Stimulated activated CD4-positive, alpha-beta T cell treated with anti-CD3 and anti-CD28 coated beads, TNF-alpha, amount 100 ng/mL, for 4 hours (primary cell): ENCODE measurements around the gene CCDC116.
"Not testable (repeated sequence)": the region's sequence is repeated elsewhere in the genome, so short reads cannot be mapped to it uniquely, and the experiment has no call there.

Experiments
- DNase-seq, 3 experiments: peaks; one replicate each; pipeline ENCODE4 v3.0.0-alpha.2; 2020; ENCODE audit warnings: low read depth in 3 of 3

Gene CCDC116

DNA sequence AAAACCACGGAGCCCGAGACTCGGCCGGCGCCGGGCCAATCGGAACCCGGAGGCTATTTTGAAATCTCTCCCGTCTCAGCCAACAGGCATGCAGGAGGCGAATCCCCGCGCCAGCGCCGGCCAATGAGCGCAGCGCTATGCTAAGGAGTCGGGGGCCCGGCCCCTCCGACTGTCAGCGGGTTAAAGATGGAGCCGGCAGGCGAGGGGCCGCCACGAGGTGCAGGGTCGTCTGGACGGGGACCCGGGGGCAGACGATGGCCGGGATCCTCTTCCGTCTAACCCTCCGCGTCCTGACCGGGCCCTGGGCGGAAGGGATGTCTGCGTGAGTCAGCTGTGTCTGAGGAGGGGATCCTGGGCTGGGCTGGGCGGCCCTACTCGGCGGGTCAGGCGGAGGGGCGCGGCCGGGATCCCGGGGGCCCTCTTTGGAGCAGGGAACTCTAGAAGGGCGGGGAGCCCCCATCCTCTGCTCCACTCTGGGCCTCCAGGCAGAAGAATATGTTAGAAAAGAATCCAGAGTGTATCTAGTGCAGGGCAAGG, 19.5 kb downstream of the CCDC116 start:
- peak; percentile 55 to 71 (median 66) for DNase-seq

- no peak for DNase-seq
Observed at GRCh38 chr22:21652547-21653545, 20.3 kb downstream of the CCDC116 start.

DNA sequence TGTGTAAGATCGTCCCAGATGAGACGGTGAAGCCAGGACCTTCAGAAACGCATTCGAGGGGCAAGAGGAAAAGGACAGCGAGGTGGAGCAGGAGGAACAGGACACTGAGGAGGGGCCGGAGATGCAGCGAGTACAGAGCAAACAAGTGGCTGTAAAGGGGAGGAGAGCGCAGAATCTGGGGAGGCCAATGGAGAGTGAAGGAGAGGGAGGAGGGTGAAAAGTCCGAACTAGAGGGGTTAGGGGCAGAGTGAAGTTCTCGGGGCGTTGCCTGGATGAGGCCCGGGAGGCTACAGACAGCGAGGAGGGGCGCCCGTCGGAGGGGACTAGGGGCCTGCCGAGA, 24.4 kb downstream of the CCDC116 start:
- no peak for DNase-seq

GRCh38 chr22:21657360-21658032, 24.9 kb downstream of the CCDC116 start:
- DNase-seq = peak; percentile 50 to 65 (median 54)

DNA sequence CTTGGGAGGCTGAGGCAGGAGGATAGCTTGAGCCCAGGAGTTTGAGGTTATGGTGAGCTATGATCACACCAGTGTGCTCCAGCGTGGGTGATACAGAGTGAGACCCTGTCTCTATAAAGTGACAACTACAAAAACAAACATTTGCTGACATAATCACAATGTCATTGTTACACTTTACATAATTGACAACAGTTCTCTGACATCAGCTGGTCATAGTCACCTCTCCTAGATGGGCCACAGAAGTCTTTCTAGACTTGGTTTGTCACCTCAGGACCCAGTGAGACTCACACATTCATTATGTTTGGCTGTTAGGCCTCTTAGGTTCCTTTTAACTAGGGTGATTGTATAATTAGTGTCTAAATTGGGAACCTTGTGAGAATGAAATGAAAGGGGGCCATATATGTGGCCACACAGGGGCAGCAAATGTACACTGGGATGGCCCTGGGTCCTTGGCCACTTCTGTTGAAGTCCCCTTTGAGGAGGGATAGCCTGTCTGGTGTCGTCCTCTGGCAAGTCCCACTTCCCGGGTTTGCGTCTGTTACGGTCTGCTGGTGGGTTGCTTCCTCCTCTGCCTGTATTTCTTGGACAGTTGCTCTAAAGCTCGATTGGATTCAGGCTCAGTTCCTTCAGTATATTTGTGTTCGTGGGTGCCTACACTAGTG, 27.4 kb downstream of the CCDC116 start:
- no peak for DNase-seq

GRCh38 chr22:21660904-21661303, 28.3 kb downstream of the CCDC116 start:
- DNase-seq = no peak

DNA sequence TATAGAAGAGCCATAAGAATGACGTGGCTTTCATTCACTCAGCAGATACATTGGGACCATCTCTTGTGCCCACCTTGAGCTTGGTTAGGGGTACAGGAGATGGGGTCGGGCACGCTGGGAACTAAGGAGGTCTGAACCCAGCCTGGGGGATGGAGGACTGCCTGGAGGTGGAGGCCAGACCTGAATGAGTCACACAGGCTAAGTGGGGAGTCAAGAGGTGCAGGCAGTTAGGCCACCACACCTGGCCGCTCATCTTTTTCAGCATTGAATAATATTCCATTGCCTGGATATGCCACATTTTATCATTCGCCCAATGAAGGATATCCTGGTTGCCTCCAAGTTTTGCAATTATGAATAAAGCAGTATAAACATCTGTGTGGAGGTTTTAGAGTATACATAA, 29.4 kb downstream of the CCDC116 start:
- no peak for DNase-seq

DNA sequence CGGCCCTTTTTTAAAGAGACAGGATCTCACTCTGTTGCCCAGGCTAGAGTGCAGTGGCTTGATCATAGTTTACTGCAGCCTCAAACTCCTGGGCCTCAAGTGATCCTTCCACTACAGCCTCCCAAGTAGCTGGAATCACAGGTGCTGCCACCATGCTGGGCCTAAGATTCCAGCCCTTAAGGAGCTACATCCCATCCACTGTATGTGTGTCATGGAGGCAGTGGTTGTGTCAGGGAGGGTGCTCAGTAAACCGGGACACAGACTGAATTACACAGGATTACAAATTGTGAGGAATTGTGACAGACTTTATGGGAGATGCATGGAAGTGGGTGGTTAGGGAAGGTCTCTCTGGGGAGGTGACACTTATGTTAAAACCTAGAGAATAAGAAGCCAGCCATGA, 31.2 kb downstream of the CCDC116 start:
- DNase-seq = no peak

DNA sequence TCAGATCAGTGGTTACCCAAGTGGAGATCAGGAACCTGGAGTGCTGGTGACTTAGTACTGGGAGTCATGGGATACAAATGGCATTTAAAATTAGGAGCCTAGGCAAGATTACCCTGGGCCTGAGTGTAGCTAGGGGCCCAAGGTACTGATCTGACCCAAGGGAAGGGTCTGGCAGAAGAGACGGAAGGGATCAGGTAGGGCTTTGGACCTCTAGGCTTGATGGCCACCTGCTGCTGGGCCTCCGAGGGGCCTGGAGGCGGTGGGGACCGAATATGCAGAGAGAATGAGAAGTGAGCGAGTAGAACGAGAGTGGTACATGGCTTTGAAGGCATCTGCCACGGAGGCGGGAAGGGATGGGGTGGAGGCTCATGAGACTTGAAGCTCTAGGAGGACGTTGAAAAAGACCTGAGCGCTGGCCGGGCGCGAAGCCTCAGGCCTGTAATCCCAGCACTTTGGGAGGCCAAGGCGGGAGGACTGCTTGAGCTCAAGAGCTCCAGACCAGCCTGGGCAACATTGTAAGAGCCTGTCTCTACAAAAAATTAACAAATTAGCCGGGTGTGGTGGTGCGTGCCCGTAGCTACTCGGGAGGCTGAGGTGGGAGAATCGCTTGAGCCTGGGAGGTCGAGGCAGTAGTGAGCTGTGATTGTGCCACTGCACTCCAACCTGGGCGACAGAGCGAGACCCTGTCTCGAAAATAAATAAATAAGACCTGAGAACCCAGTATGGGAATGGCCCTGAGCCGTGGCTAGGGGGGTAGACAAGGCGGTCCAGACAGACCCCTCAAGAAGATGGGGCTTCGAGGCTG, 32.7 kb downstream of the CCDC116 start:
- no peak for DNase-seq

- no peak for DNase-seq
Observed at GRCh38 chr22:21666786-21667185, 34.2 kb downstream of the CCDC116 start.

- DNase-seq = no peak
Observed at GRCh38 chr22:21669026-21669425, 36.5 kb downstream of the CCDC116 start.

DNA sequence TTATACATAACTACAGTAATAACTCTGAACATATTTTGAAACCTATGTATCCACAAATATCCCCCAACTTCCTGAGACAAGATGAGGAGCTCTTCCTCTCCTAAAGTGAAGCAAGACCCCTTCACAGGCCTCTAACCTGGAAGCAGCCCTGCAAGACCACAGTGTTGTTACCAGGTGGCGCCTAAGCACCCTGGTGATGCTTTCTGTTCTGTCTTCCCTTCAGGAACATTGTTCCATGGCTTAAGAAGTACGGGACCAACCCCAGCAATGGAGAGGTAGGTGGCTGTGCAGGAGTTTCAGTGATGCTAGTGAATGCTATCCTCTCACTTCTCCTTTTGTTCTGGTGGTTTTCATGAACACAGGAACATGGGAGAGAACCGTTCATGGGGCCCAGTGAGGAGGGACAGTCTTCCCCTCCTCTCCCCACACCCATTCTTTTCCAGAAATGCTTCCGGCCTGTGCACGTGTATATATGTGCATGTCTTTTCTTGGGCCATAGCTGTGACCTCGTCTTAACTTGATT, 39.6 kb downstream of the CCDC116 start:
- DNase-seq = no peak

GRCh38 chr22:21673534-21674321, 41.2 kb downstream of the CCDC116 start:
- DNase-seq = no peak

DNA sequence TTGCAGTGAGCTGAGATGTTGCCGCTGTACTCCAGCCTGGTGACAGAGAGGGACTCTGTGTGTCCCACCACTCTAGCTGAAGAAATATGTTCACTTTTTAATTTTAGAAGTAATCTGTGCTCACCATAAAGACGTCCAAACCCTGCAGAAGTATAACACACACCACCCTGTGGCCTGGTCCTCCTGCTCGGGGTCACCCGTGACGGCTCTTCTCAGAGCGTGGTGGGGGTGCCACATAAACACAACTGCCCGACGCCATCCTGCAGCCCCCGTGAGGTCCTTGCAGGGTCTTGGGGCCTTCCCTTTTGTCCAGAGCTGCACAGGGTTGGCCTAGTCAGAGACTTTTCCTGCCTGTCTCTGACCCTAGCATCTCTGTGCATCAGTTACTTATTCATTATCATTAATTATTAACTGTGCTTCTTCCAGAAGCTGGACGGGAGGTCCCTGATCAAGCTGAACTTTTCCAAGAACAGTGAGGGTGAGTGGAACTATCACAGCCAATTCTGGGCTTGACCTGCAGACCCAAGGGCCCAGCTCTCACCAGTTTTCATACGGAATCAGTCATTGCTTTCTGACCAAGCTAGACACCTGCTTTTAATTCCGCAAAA, 42.2 kb downstream of the CCDC116 start:
- no peak for DNase-seq

DNA sequence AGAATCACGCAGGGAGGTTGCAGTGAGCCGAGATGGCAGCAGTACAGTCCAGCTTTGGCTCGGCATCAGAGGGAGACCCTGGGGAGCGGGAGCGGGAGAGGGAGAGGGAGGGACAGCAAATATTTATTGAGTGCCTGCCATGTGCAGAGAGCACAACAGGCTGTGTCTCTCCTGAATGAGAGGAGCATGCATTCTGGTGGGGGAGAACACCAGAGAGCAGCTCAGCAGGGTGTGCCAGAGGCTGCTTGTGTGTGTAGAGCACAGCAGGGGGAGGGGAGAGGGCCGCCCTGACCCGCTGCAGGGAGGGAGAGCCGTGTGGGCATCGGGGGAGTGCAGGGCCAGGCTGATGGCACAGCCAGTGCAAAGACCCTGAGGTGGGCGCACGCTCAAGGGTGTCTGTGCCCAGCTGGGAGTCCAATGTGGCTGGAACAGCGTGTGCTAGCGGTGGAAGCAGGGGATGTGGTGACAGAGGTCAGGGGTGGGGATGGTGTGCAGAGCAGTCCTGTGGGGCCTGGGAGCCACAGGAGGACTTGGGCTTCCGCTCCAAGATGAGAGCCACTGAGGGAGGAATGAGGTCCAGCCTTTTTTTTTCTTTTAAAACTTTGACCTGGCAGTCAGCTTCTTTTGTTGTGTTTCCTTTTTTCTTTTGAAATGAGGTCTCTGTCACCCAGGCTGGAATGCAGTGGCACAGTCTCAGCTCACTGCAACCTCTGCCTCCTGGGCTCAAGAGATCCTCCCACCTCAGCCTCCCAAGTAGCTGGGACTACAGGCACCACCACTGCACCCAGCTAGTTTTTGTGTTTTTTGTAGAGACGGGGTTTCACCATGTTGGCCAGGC, 45.3 kb downstream of the CCDC116 start:
- DNase-seq = no peak

DNA sequence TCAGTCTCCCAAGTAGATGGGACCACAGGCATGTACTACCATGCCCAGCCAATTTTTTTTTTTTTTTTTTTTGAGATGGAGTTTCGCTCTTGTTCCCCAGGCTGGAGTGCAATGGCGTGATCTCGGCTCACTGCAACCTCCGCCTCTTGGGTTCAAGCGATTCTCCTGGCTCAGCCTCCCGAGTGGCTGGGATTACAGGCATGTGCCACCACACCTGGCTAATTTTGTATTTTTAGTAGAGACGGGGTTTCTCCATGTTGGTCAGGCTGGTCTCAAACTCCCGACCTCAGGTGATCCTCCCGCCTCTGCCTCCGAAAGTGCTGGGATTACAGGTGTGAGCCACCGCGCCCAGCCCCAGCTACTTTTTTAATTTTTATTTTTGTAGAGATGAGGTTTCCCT, 46.3 kb downstream of the CCDC116 start:
- DNase-seq = not testable (repeated sequence)

DNA sequence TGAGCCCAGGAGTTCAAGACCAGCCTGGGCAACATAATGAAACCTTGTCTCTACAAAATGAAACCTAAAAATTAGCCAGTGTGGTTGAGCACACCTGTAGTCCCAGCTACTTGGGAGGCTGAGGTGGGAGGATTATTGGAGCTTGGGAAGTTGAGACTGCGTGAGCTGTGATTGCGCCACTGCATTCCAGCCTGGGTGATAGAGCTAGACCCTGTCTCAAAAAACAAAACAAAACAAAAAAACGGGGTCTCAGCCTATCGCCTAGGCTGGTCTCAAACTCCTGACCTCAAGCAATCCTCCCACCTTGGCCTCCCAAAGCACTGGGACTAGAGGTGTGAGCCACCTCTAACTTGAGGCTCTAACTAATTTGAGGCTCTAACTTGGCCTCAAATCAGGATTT, 46.8 kb downstream of the CCDC116 start:
- no peak for DNase-seq

DNA sequence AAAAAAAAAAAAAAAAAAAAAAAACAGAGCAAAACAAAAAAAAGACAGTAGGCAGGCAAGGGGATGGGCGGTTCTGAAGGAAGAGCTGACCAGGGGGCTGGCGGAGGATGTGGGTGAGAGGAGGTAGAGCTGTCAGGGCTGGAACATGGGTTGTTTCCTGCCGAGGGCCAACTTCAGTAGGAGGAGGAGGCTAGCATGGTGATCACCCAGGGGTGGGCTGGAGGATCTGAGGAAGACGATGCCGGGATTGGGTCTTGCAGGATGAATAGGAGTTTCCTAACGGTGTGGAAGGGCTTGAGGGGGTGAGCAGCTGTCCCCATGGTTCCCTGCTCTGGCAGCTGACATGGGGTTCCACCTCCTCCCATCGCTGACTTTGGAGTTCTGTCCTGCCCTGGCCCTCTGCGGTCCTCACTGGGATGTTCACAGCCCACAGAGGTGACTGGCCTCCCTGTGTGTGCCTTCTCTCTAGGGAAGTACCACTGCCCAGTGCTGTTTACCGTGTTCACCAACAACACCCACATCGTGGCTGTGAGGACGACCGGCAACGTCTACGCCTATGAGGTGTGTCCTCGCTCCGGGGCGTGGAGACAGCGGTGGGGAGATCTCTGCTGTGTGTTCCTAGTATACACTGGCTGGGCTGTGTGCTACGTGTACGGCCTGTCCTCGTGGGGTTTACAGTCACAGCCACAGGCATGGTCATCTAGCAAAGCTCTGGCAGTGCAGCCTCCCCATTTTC, 48.4 kb downstream of the CCDC116 start:
- DNase-seq = no peak
